Measurements from ENCODE around the gene EIF2B4. TPM values are rescaled to one million over a fixed set of nuclear protein-coding genes. Genes with fewer than 3 reads are reported as not detected.

The EIF2B4 gene
- total RNA-seq (10 to 100 TPM; 28.5 to 59.3 (median 37.0) TPM), polyA plus RNA-seq (10 to 100 TPM; 40.2 to 69.0 TPM)
- long read RNA-seq, donor 1, transcript EIF2B4-201 (13 exons, 1,792 nt): major isoform, 49 of 104 reads
- long read RNA-seq, donor 1, transcript EIF2B4-205 (13 exons, 1,608 nt): minor isoform, 31 of 104 reads
- long read RNA-seq, donor 1, partial matches to known transcripts: 8 of 104 reads
- long read RNA-seq, donor 1, other reads (novel, unspliced or antisense): 13 of 104 reads
- long read RNA-seq, donor 2, transcript EIF2B4-205 (13 exons, 1,608 nt): minor isoform, 104 of 387 reads
- long read RNA-seq, donor 2, transcript EIF2B4-206 (12 exons, 1,633 nt): minor isoform, 11 of 387 reads
- long read RNA-seq, donor 2, transcript EIF2B4-201 (13 exons, 1,792 nt): major isoform, 209 of 387 reads
- long read RNA-seq, donor 2, transcript EIF2B4-210 (12 exons, 1,949 nt): minor isoform, 8 of 387 reads
- long read RNA-seq, donor 2, partial matches to known transcripts: 12 of 387 reads
- long read RNA-seq, donor 2, other reads (novel, unspliced or antisense): 42 of 387 reads
- long read RNA-seq, donor 3, transcript EIF2B4-205 (13 exons, 1,608 nt): minor isoform, 34 of 108 reads
- long read RNA-seq, donor 3, transcript EIF2B4-201 (13 exons, 1,792 nt): major isoform, 45 of 108 reads
- long read RNA-seq, donor 3, transcript EIF2B4-210 (12 exons, 1,949 nt): minor isoform, 6 of 108 reads
- long read RNA-seq, donor 3, partial matches to known transcripts: 1 of 108 reads
- long read RNA-seq, donor 3, other reads (novel, unspliced or antisense): 21 of 108 reads

DNA sequence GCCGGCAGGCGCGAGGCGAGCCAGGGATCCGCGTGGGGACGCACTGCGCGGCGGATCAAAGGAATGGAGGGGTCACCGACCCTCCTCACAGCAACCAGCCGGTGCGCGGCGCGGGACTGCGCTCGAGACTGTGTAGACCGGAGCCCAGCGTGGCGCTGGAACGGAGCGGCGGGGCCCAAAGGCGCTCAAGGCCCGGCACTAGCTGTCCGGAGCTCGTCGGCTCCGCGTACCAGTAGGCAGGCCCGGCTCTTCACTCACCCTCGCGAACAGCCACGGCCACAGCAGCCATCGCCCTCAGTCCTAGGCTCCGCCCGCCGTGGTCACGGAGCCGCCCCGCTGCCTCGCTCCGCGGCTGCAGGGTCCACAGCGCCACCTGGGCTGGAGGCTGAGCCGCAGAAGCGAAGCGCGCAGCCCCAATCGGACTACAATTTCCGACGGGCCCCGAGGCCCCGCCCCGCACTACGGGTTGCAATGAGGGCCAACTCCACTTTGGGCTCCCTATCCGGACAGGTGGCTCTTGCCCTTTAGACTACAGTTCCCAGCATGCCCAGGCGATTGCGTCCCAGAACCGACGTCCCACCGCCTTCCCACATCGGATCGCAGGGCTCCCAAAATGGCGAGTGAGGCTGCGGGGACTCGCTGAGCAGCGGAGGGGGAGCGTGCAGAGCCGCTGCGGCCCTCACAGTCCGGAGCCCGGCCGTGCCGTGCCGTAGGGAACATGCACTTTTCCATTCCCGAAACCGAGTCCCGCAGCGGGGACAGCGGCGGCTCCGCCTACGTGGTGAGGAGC lies at the start of gene EIF2B4, which contains the start of gene SNX17:
EIF2B4 (minus strand) TSS at position 313 of the 790 bp plus-strand sequence; CDS start at position 289, 24 bp downstream.
SNX17 (plus strand) TSS at position 591 of the 790 bp plus-strand sequence; CDS start at position 719, 128 bp downstream.
- peak; percentile 99 to 100 (median 99) for DNase-seq
- Histone ChIP-seq H3K27ac (peak within 1 kb of the TSS; percentile 73 to 96 (median 92)), H3K36me3 (peaks cover 4 to 71% (median 62%) of the 10 kb centered on the region in 9 donors), H3K4me3 (peak within 1 kb of the TSS; percentile 84 to 100 (median 88)), H3K4me1 (peaks cover 5 to 36% (median 30%) of the 10 kb centered on the region in 12 donors), H3K27me3 (no peaks in the 10 kb centered on the region), H3K9me3 (no peaks in the 10 kb centered on the region)
- ATAC-seq: peak; percentile 95 to 97 (median 96)
- TF ChIP-seq, protein P1, sequence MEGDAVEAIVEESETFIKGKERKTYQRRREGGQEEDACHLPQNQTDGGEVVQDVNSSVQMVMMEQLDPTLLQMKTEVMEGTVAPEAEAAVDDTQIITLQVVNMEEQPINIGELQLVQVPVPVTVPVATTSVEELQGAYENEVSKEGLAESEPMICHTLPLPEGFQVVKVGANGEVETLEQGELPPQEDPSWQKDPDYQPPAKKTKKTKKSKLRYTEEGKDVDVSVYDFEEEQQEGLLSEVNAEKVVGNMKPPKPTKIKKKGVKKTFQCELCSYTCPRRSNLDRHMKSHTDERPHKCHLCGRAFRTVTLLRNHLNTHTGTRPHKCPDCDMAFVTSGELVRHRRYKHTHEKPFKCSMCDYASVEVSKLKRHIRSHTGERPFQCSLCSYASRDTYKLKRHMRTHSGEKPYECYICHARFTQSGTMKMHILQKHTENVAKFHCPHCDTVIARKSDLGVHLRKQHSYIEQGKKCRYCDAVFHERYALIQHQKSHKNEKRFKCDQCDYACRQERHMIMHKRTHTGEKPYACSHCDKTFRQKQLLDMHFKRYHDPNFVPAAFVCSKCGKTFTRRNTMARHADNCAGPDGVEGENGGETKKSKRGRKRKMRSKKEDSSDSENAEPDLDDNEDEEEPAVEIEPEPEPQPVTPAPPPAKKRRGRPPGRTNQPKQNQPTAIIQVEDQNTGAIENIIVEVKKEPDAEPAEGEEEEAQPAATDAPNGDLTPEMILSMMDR (IDR thresholded peaks at IDR 0.05): peak; percentile 52 to 96 (median 82)
- TF ChIP-seq POLR2A (IDR thresholded peaks at IDR 0.05): peak in 1 of 2 donors; percentile 62
- WGBS, 4 donors: 0 to 1% (median 1%) methylated on average over 50 to 85 of the region's 85 CpGs
- intact Hi-C loops (cut with DNase I): loop anchor here in 3 of 10 donors (1.0 to 5.0 kb wide), 6 partner anchors 10 to 59 kb away; partner anchors contain the start of genes GTF3C2 (in 3 of the 3), NRBP1 (in 2 of the 3), MPV17 (in 1 of the 3) and ZNF513 (in 1 of the 3)

DNA sequence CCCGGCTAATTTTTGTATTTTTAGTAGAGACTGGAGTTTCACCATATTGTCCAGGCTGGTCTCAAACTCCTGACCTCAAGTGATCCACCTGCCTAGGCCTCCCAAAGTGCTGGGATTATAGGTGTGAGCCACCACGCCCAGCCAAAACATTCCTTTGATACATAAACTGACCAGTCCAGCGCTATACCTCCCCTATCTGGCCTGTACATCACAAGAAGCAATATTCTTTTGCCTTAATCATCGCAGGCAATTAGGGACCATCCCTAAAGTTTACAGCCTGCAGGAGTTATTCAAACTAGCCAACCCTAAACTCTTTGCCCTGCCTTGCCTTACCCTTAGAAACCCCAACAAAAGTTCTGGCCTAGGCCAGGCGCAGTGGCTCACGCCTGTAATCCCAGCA lies 46.0 kb upstream of the EIF2B4 start:
- DNase-seq (no peak), ATAC-seq (no peak)
- no peak overlapping the region for H3K4me3 ChIP-seq
- no peaks in the 10 kb centered on the region for H3K4me1 ChIP-seq
- H3K27ac ChIP-seq: no peak overlapping the region
- WGBS, 4 donors: 94 to 96% (median 95%) methylated on average over 6 of the region's 6 CpGs
- H3K9me3 ChIP-seq: no peaks in the 10 kb centered on the region
- H3K36me3 ChIP-seq: no peaks in the 10 kb centered on the region
- intact Hi-C loops (cut with DNase I): no loop called here
- TF ChIP-seq, protein P1 (IDR thresholded peaks at IDR 0.05): no peak
- no peak for TF ChIP-seq POLR2A (IDR thresholded peaks at IDR 0.05)
- H3K27me3 ChIP-seq: no peaks in the 10 kb centered on the region

DNA sequence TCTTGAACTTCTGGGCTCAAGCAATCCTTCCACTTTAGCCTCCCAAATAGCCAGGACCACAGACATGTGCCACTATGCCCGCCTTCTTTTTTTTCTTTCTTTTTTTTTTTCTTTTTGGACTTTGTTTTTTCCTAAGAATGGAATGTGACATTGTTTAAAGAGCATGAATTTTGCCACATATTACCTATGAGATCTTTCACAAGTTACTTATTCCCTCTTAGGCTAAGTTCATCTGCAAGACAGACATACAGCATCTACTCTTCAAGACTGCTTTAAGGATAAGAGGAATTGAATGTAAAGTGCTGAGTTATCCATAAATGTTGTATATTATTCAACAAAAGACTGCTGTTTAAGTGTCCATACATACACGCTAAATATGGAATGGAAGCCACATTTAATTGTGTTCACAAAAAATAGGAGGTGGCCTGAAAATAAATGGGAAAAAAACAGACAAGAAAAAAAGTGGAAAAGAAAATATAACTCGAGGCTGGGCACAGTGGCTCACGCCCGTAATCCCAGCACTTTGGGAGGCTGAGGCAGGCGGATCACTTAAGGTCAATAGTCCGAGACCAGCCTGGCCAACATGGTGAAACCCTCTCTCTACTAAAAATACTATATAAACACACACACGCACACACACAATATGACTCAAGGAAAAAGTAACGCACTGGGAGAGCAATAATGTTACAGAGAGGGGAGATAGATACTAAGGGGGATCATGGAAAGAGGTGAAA lies 42.4 kb upstream of the EIF2B4 start:
- H3K4me3 ChIP-seq: no peak overlapping the region
- no peak for ATAC-seq
- no peak for TF ChIP-seq POLR2A (IDR thresholded peaks at IDR 0.05)
- TF ChIP-seq, protein P1 (IDR thresholded peaks at IDR 0.05): no peak
- no peak overlapping the region for H3K27ac ChIP-seq
- H3K9me3 ChIP-seq: no peaks in the 10 kb centered on the region
- intact Hi-C loops (cut with DNase I): no loop called here
- H3K27me3 ChIP-seq: no peaks in the 10 kb centered on the region
- H3K36me3 ChIP-seq: peaks cover 0 to 1% (median 0%) of the 10 kb centered on the region in 9 donors
- no peak for DNase-seq
- WGBS, 4 donors: 86 to 87% (median 87%) methylated on average over 9 of the region's 9 CpGs
- peaks cover 0 to 20% (median 16%) of the 10 kb centered on the region in 12 donors for H3K4me1 ChIP-seq

All from heart left ventricle (tissue), 16 donors.